GM12878 (cell line): ENCODE data around the gene PDCD2. TPM values are rescaled to one million over a fixed set of nuclear protein-coding genes. Genes with fewer than 3 reads are reported as not detected.

Experiments used
- ATAC-seq: fragments of 200-7000 bp; cut with Tn5 transposase; 3 replicates; pipeline ENCODE4 v1.9.1; 2020; ENCODE audit warnings: mild to moderate bottlenecking, moderate library complexity
- BruUV-seq: library from RNA; stranded (reverse); fragments of 400-500 nt; replicated peaks from 2 replicates; lab custom pipeline; 2021; lab: Mats Ljungman, UMichigan
- CTCF ChIA-PET: fragments of 300-600 bp; sonication (Branson Sonifier 250); formaldehyde crosslinking; extraction: SDS; loops from one replicate; lab custom pipeline; 2021; ENCODE audit warnings: inconsistent platforms; lab: Yijun Ruan, JAX
- POLR2A ChIA-PET: fragments of 350-600 bp; formaldehyde crosslinking; extraction: SDS; loops from one replicate; lab custom pipeline; 2021; ENCODE audit warnings: inconsistent platforms; lab: Charles Lee
- RAD21 ChIA-PET: fragments of 300-600 bp; sonication (Branson Sonifier 250); formaldehyde crosslinking; loops from one replicate; lab custom pipeline; 2023; ENCODE audit warnings: antibody characterized with exemption; ENCODE audit not compliant: unreplicated experiment; lab: Charles Lee
- SMC1A ChIA-PET: fragments of 300-600 bp; sonication (Branson Sonifier 250); formaldehyde crosslinking; loops from one replicate; lab custom pipeline; 2023; ENCODE audit not compliant: unreplicated experiment, uncharacterized antibody; lab: Charles Lee
- DNase-seq: peaks from one replicate; pipeline ENCODE4 v3.0.0-alpha.2; 2011; ENCODE audit warnings: low read depth, low spot score
- FAIRE-seq: peaks from 3 replicates; lab custom pipeline; 2011; peaks lifted over from hg19 to GRCh38; lab: Jason Lieb, UNC
- H2AFZ ChIP-seq: 2 replicates; pipeline ENCODE4 v1.6.0; 2011; ENCODE audit warnings: low read depth, low read length, control low read depth; ENCODE audit not compliant: control insufficient read depth
- H3K27ac ChIP-seq: 2 replicates; pipeline ENCODE4 v1.5.1; 2011; ENCODE audit warnings: control low read depth; ENCODE audit not compliant: control insufficient read depth, insufficient read depth
- H3K27me3 ChIP-seq, 2 experiments: replicated peaks in 1 of 2; 2 replicates each; pipeline versions ENCODE4 v1.6.0 to v1.6.1; 2011; ENCODE audit warnings: low read length in 1 of 2; ENCODE audit not compliant: control insufficient read depth in 2 of 2, insufficient read depth in 2 of 2
- H3K36me3 ChIP-seq, 2 experiments: 2 replicates each; pipeline ENCODE4 v1.5.1; 2011; ENCODE audit warnings: low read length in 1 of 2; ENCODE audit not compliant: control insufficient read depth in 2 of 2, insufficient read depth in 2 of 2
- H3K4me1 ChIP-seq: 2 replicates; pipeline ENCODE4 v1.6.1; 2011; ENCODE audit warnings: mild to moderate bottlenecking, low read length, moderate library complexity, mixed read lengths; ENCODE audit not compliant: control insufficient read depth, insufficient read depth
- H3K4me2 ChIP-seq: 2 replicates; pipeline ENCODE4 v1.6.0; 2011; ENCODE audit warnings: control low read depth; ENCODE audit not compliant: control insufficient read depth, insufficient read depth
- H3K4me3 ChIP-seq: fragments of 200-600 bp; sonication (generic); 2 replicates; pipeline ENCODE4 v1.5.1; 2016
- H3K79me2 ChIP-seq: 2 replicates; pipeline ENCODE4 v1.6.0; 2011; ENCODE audit warnings: low read length; ENCODE audit not compliant: control insufficient read depth, insufficient read depth
- H3K9ac ChIP-seq: 2 replicates; pipeline ENCODE4 v1.8.0; 2011; ENCODE audit warnings: low read length, control low read depth, mixed read lengths; ENCODE audit not compliant: control insufficient read depth, insufficient read depth
- H3K9me3 ChIP-seq: replicated peaks from 3 replicates; pipeline ENCODE4 v1.5.1; 2011; ENCODE audit warnings: mild to moderate bottlenecking, low read length; ENCODE audit not compliant: control insufficient read depth, insufficient read depth
- H4K20me1 ChIP-seq: 2 replicates; pipeline ENCODE4 v1.6.0; 2011; ENCODE audit not compliant: control insufficient read depth, insufficient read depth
- CBX3 ChIP-seq: fragments of 200-600 bp; sonication (generic); IDR thresholded peaks from 2 replicates; pipeline ENCODE4 v1.6.1; 2016; ENCODE audit warnings: low read depth, borderline replicate concordance
- EED ChIP-seq: sonication (generic); IDR thresholded peaks from 2 replicates; pipeline ENCODE4 v1.6.1; 2016; ENCODE audit warnings: antibody characterized with exemption, low read depth
- EGR1 ChIP-seq, 2 experiments: IDR thresholded peaks; 1 replicate in 1 of 2; 2 replicates in 1 of 2; pipeline ENCODE4 v1.6.1; 2011 to 2012; ENCODE audit warnings: low read depth in 2 of 2, low read length in 2 of 2, borderline replicate concordance in 1 of 2, mild to moderate bottlenecking in 1 of 2, moderate library complexity in 1 of 2
- EP300 ChIP-seq, 2 experiments: fragments of 150-350 bp in 1 of 2; IDR thresholded peaks; 2 replicates each; pipeline ENCODE4 v1.6.1; 2011 to 2012; ENCODE audit warnings: low read depth in 2 of 2, low read length in 2 of 2, borderline replicate concordance in 1 of 2, improper control_type of control experiment in 1 of 2, inconsistent platforms in 1 of 2; ENCODE audit not compliant: control insufficient read depth in 1 of 2
- ESRRA ChIP-seq: IDR thresholded peaks from 2 replicates; pipeline ENCODE4 v1.6.1; 2012; ENCODE audit warnings: mild to moderate bottlenecking, low read length, improper control_type of control experiment
- ETV6 ChIP-seq, 2 experiments: fragments of 450-650 bp in 1 of 2; IDR thresholded peaks in 1 of 2; conservative IDR thresholded peaks in 1 of 2; 2 replicates each; pipeline ENCODE4 v1.6.1; 2014; ENCODE audit warnings: antibody characterized with exemption in 1 of 2, borderline replicate concordance in 1 of 2, low read depth in 1 of 2, mild to moderate bottlenecking in 1 of 2, moderate library complexity in 1 of 2
- GATAD2B ChIP-seq: fragments of 450-650 bp; conservative IDR thresholded peaks from 2 replicates; pipeline ENCODE4 v1.6.1; 2017; ENCODE audit warnings: low read depth, mild to moderate bottlenecking, moderate library complexity
- KDM1A ChIP-seq: fragments of 200-600 bp; sonication (generic); IDR thresholded peaks from 2 replicates; pipeline ENCODE4 v1.6.1; 2016; ENCODE audit warnings: borderline replicate concordance
- LARP7 ChIP-seq: fragments of 450-650 bp; IDR thresholded peaks from 2 replicates; pipeline ENCODE4 v1.6.1; 2017; ENCODE audit warnings: mild to moderate bottlenecking
- MXI1 ChIP-seq: fragments of 150-350 bp; IDR thresholded peaks from 2 replicates; pipeline ENCODE4 v1.6.1; 2011; ENCODE audit warnings: low read depth, mild to moderate bottlenecking, inconsistent platforms, low read length, improper control_type of control experiment
- NFXL1 ChIP-seq: fragments of 450-650 bp; IDR thresholded peaks from 2 replicates; pipeline ENCODE4 v1.6.1; 2017; ENCODE audit warnings: antibody characterized with exemption, mild to moderate bottlenecking, borderline replicate concordance
- NFYA ChIP-seq: IDR thresholded peaks from 2 replicates; pipeline ENCODE4 v1.6.1; 2011; ENCODE audit warnings: low read depth, mild to moderate bottlenecking, low read length, improper control_type of control experiment, borderline replicate concordance
- NR2C1 ChIP-seq: fragments of 450-650 bp; IDR thresholded peaks from 2 replicates; pipeline ENCODE4 v1.6.1; 2017; ENCODE audit warnings: antibody characterized with exemption, mild to moderate bottlenecking, moderate library complexity
- PAX5 ChIP-seq: IDR thresholded peaks from 2 replicates; pipeline ENCODE4 v1.6.1; 2011; ENCODE audit warnings: low read depth, low read length, borderline replicate concordance
- POLR2A ChIP-seq: IDR thresholded peaks from 2 replicates; pipeline ENCODE4 v1.6.1; 2011; ENCODE audit warnings: low read depth, mild to moderate bottlenecking, low read length
- SIX5 ChIP-seq: IDR thresholded peaks from 2 replicates; pipeline ENCODE4 v1.6.1; 2011; ENCODE audit warnings: mild to moderate bottlenecking, low read depth, low read length, moderate library complexity; ENCODE audit not compliant: severe bottlenecking
- SMARCA5 ChIP-seq: fragments of 450-650 bp; IDR thresholded peaks from 2 replicates; pipeline ENCODE4 v1.6.1; 2017; ENCODE audit warnings: mild to moderate bottlenecking
- SRF ChIP-seq, 2 experiments: IDR thresholded peaks; 2 replicates each; pipeline ENCODE4 v1.6.1; 2011; ENCODE audit warnings: low read depth in 2 of 2, low read length in 2 of 2, mild to moderate bottlenecking in 1 of 2, moderate library complexity in 1 of 2
- ZNF24 ChIP-seq: fragments of 450-650 bp; IDR thresholded peaks from 2 replicates; pipeline ENCODE4 v1.6.1; 2017; ENCODE audit warnings: antibody characterized with exemption, mild to moderate bottlenecking
- ZNF384 ChIP-seq: IDR thresholded peaks from 2 replicates; pipeline ENCODE4 v1.6.1; 2012; ENCODE audit warnings: low read depth, mild to moderate bottlenecking, low read length, improper control_type of control experiment, borderline replicate concordance
- WGBS: methylation state at CpG from one replicate; pipeline ENCODE4 v1.1.6; 2016; ENCODE audit warnings: low lambda C conversion rate; ENCODE audit not compliant: insufficient replicate concordance, insufficient coverage; ENCODE audit errors: missing lambda C conversion rate; 5-methylcytosine and 5-hydroxymethylcytosine counted together
- in situ Hi-C: fragments of 300-500 bp; cut with MboI; formaldehyde crosslinking; loops from 9 replicates; pipeline ENCODE4 v1.14.3; 2018; ENCODE audit warnings: mixed read lengths
- intact Hi-C: fragments of 100-400 bp; cut with micrococcal nuclease; formaldehyde crosslinking; loops from one replicate; pipeline ENCODE4 v1.14.2; 2022; ENCODE audit not compliant: unreplicated experiment
- polyA plus RNA-seq, 11 experiments: library from polyadenylated mRNA; depleted of rRNA in 4 of 11; unstranded in 6 of 11; stranded (reverse) in 5 of 11; fragments of >200 nt; fragmentation: Nextera tagmentation in 4 of 11; fragmentation: Illumina TruSeq in 1 of 11; extraction: Ambion mirVana in 4 of 11; extraction: Trizol in 1 of 11; gene quantifications; 1 replicate in 1 of 11; 2 replicates in 10 of 11; pipeline versions ENCODE4 v1.2.1 to v1.2.3, GENCODE V29; 2011 to 2016; ENCODE audit warnings: inconsistent platforms in 2 of 11, missing spikeins in 2 of 11, low read depth in 1 of 11
- total RNA-seq, 4 experiments: library from RNA; depleted of rRNA in 3 of 4; stranded (reverse); fragments of >200 nt in 3 of 4; fragmentation: Illumina TruSeq in 1 of 4; extraction: Trizol in 1 of 4; gene quantifications; 2 replicates each; pipeline versions ENCODE4 v1.2.1 to v1.2.3, GENCODE V29; 2013 to 2021
- TF ChIP-seq, protein P1 (sequence below): fragments of 450-650 bp; IDR thresholded peaks from 2 replicates; pipeline ENCODE4 v1.6.1; 2017; ENCODE audit warnings: borderline replicate concordance
- TF ChIP-seq, protein P2 (sequence below): fragments of 450-650 bp; IDR thresholded peaks from 2 replicates; pipeline ENCODE4 v1.6.1; 2014; ENCODE audit warnings: mild to moderate bottlenecking

PDCD2 gene
- total and polyA plus RNA-seq, 10 of the 15 experiments (the other 5 are each of a cell fraction or from before 2014, with no cell fraction given): 27.4 to 154 (median 101) TPM

- 1% methylated on average over 51 of the region's 51 CpGs for WGBS
- ChIA-PET RAD21 (interaction anchor here (0.9 to 1.3 kb wide), 2 partner anchors 13 to 30 kb away, joined by 3 to 4 read pairs; partner anchors contain the start of gene PDCD2), POLR2A (no interaction called here), SMC1A (interaction anchor here (0.8 to 1.4 kb wide), 3 partner anchors 14 to 30 kb away, joined by 3 to 8 read pairs (median 3); partner anchors contain the start of gene PDCD2), CTCF (interaction anchor here (1.1 to 1.6 kb wide), 2 partner anchors 24 to 30 kb away, joined by 4 to 6 read pairs; partner anchors contain the start of gene PDCD2)
- Histone ChIP-seq H3K9me3 (no peaks in the 10 kb centered on the region), H2AFZ (peak within 1 kb of the TSS; percentile 93), H4K20me1 (peaks cover under 1% of the 10 kb centered on the region; the same call in 1 of the 2 replicates), H3K4me1 (peaks cover 3% of the 10 kb centered on the region; the same call in 1 of the 2 replicates), H3K4me3 (peak within 1 kb of the TSS; percentile 76), H3K79me2 (peaks cover 68% of the 10 kb centered on the region), H3K4me2 (peak within 1 kb of the TSS; percentile 77), H3K27ac (peak within 1 kb of the TSS; percentile 90), H3K27me3 (no peaks in the 10 kb centered on the region), H3K9ac (peak within 1 kb of the TSS; percentile 89), H3K36me3 (peaks cover 0 to 7% of the 10 kb centered on the region in 2 experiments; a peak in 2 of 4 replicates)
- in situ Hi-C loops (loop anchor here (5.0 kb wide), 2 partner anchors 802 to 852 kb away; partner anchors contain the start of genes C6orf120, DYNLT2, ERMARD and WDR27), intact Hi-C loops (loop anchor here (1.0 to 5.0 kb wide), 3 partner anchors 30 to 852 kb away; partner anchors contain the start of genes C6orf120, DYNLT2, ERMARD and PDCD2)
- peak; percentile 95 for ATAC-seq
- TSS peak; percentile 76 for BruUV-seq
- peak; percentile 99 for FAIRE-seq
- peak; percentile 91 for DNase-seq
- TF ChIP-seq NR2C1 (peak; percentile 95), ZNF384 (no peak), GATAD2B (peak; percentile 52), EGR1 (IDR thresholded peaks at IDR 0.05; ENCODE audit: borderline replicate concordance in 1 of 2, low read depth in 2 of 2, low read length in 2 of 2) (no peak), CBX3 (no peak), SRF (IDR thresholded peaks at IDR 0.05; ENCODE audit: low read depth in 2 of 2, low read length in 2 of 2) (peak; percentile 38 to 85; a peak in 2 of 4 replicates), KDM1A (no peak), SMARCA5 (no peak), ETV6 (conservative IDR thresholded peaks at IDR 0.05 in 1 of 2, IDR thresholded peaks at IDR 0.05 in 1 of 2; ENCODE audit: borderline replicate concordance in 1 of 2, low read depth in 1 of 2) (no peak), EP300 (IDR thresholded peaks at IDR 0.05; ENCODE audit: borderline replicate concordance in 1 of 2, control insufficient read depth in 1 of 2, low read depth in 2 of 2, low read length in 2 of 2) (peak in 1 of 2 experiments; percentile 63; a peak in 1 of 4 replicates), PAX5 (peak; percentile 13; the same call in 1 of the 2 replicates), NFYA (no peak), LARP7 (peak; percentile 76), NFXL1 (no peak), SIX5 (peak; percentile 81), POLR2A (peak; percentile 81), MXI1 (peak; percentile 90), ESRRA (no peak), ZNF24 (no peak), EED (no peak)
- TF ChIP-seq, protein P1, sequence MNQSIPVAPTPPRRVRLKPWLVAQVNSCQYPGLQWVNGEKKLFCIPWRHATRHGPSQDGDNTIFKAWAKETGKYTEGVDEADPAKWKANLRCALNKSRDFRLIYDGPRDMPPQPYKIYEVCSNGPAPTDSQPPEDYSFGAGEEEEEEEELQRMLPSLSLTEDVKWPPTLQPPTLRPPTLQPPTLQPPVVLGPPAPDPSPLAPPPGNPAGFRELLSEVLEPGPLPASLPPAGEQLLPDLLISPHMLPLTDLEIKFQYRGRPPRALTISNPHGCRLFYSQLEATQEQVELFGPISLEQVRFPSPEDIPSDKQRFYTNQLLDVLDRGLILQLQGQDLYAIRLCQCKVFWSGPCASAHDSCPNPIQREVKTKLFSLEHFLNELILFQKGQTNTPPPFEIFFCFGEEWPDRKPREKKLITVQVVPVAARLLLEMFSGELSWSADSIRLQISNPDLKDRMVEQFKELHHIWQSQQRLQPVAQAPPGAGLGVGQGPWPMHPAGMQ: no peak
- TF ChIP-seq, protein P2, sequence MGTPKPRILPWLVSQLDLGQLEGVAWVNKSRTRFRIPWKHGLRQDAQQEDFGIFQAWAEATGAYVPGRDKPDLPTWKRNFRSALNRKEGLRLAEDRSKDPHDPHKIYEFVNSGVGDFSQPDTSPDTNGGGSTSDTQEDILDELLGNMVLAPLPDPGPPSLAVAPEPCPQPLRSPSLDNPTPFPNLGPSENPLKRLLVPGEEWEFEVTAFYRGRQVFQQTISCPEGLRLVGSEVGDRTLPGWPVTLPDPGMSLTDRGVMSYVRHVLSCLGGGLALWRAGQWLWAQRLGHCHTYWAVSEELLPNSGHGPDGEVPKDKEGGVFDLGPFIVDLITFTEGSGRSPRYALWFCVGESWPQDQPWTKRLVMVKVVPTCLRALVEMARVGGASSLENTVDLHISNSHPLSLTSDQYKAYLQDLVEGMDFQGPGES: no peak
Measured at GRCh38 chr6:170554013-170554795, 30.2 kb downstream of the PDCD2 start, which contains the start of gene TBP. TBP (plus strand) TSS chr6:170554369; CDS start chr6:170557030, 2,661 bp downstream.
